Activated T-helper 9 cell treated with anti-CD3 and anti-CD28 coated beads, Interleukin-2, amount 50 U/mL, for 16 hours (primary cell): ENCODE data around the gene CALCA.
"Not testable (repeated sequence)": the region's sequence is repeated elsewhere in the genome, so short reads cannot be mapped to it uniquely, and the experiment has no call there.

Source experiments
- DNase-seq: peaks from one replicate; pipeline ENCODE4 v3.0.0-alpha.2; 2020; ENCODE audit warnings: low read depth

Gene CALCA

GRCh38 chr11:14971865-14972580 is at the start of gene CALCA:
CALCA (minus strand) TSS chr11:14972351; CDS start chr11:14971192, 1,159 bp downstream.
- DNase-seq, result no peak

- no peak for DNase-seq
These were observed 44.0 kb upstream of the CALCA start for GRCh38 chr11:15016200-15016599.

- DNase-seq, result no peak
These were observed 39.7 kb upstream of the CALCA start for GRCh38 chr11:15011776-15012345.

- no peak for DNase-seq
These were observed 38.7 kb upstream of the CALCA start for GRCh38 chr11:15010865-15011264.

GRCh38 chr11:15006139-15006759 is 34.1 kb upstream of the CALCA start:
- no peak for DNase-seq

GRCh38 chr11:14988133-14988532 is 16.0 kb upstream of the CALCA start:
- not testable (repeated sequence) for DNase-seq

- DNase-seq, result no peak
These were observed 9.4 kb upstream of the CALCA start for GRCh38 chr11:14981507-14981906.

GRCh38 chr11:14980854-14981253 is 8.7 kb upstream of the CALCA start:
- DNase-seq, result no peak

GRCh38 chr11:14977101-14977880 is 5.1 kb upstream of the CALCA start:
- DNase-seq, result no peak

- no peak for DNase-seq
These were observed 3.1 kb upstream of the CALCA start for GRCh38 chr11:14975252-14975587.

GRCh38 chr11:14974515-14975251 is 2.5 kb upstream of the CALCA start:
- peak; percentile 32 for DNase-seq

- peak; percentile 13 for DNase-seq
These were observed 1.7 kb upstream of the CALCA start for GRCh38 chr11:14973621-14974514.

- no peak for DNase-seq
These were observed 687 bp upstream of the CALCA start for GRCh38 chr11:14972581-14973495.

GRCh38 chr11:14969901-14970323 is 2.2 kb downstream of the CALCA start:
- DNase-seq, result peak; percentile 31

- no peak for DNase-seq
These were observed 4.4 kb downstream of the CALCA start for GRCh38 chr11:14967581-14968243.

- DNase-seq, result no peak
These were observed 16.0 kb downstream of the CALCA start for GRCh38 chr11:14956111-14956510.

- no peak for DNase-seq
These were observed 17.6 kb downstream of the CALCA start for GRCh38 chr11:14954581-14954980.

- DNase-seq, result no peak
These were observed 18.2 kb downstream of the CALCA start for GRCh38 chr11:14953904-14954303.

GRCh38 chr11:14949437-14950147 is 22.6 kb downstream of the CALCA start:
- no peak for DNase-seq
